Measurements from ENCODE around the gene ITIH2.
"Not testable (repeated sequence)": the region's sequence is repeated elsewhere in the genome, so short reads cannot be mapped to it uniquely, and the experiment has no call there.

The ITIH2 gene

DNA sequence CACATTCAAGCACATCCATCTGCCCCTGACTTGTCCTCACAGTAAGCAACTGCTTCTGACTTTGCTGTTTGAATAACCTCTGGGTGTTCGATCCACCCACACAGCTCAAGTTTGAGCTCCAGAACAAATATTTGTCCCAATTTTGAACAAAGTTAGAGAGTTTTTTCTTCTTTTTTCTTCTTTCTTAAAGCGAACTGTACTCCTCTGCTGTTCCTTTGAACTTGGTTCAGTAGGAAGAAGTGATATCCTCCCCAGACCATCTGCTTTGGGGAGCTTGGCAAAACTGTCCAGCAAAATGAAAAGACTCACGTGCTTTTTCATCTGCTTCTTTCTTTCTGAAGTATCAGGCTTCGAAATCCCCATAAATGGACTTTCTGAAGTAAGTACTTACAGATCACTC lies at the start of gene ITIH2:
Gene ITIH2, plus strand, starts transcription at position 177 of the 400 bp plus-strand sequence. Its CDS starts 119 bp downstream, at position 296.
- no peak for DNase-seq (ENCODE audit: low read depth, low spot score)

GRCh38 chr10:7657079-7657478 lies 46.0 kb upstream of the ITIH2 start:
- not testable (repeated sequence) for DNase-seq (ENCODE audit: low read depth, low spot score)

GRCh38 chr10:7657552-7657951 lies 45.6 kb upstream of the ITIH2 start:
- DNase-seq (ENCODE audit: low read depth, low spot score): no peak

DNA sequence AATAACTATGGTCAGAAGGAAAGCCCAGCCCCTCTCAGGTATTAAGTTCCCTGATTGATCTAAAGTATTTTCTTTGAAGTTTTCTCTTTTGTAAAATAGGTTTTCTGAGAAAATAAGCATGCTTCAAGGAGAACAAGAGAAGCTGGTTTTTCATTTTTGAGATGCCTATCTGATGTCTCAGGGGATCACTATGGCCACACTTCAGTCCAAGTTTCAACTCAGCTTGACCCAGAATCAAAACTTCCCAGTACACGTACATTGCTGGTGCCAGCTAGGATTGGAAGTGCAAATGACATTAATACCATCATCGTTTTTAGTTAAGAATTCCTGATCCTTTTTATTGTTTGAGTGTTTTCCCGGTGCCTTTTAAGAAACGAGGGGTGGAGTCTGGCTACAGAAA lies 43.6 kb upstream of the ITIH2 start:
- no peak for DNase-seq (ENCODE audit: low read depth, low spot score)

GRCh38 chr10:7662522-7662921 lies 40.6 kb upstream of the ITIH2 start:
- DNase-seq (ENCODE audit: low read depth, low spot score): no peak

GRCh38 chr10:7664707-7665106 lies 38.4 kb upstream of the ITIH2 start:
- DNase-seq (ENCODE audit: low read depth, low spot score): no peak

DNA sequence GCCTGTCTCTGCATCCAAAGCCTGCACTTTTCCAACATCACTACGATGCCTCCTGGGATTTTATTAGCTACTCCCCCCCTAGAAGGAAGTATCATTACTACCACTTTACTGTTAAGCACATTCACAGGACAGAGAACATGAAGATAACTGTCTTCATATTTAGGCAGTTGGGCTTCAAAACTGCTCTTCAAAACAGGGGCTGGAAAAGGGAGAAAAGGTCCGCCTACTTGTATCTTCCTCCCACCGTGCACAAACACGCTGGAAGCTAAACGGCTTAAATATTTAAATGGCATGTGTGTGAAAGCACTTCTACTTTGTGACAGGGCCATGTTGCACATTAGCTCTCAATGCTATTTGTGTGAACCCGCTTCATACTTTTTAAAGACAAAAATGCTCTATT lies 37.3 kb upstream of the ITIH2 start:
- no peak for DNase-seq (ENCODE audit: low read depth, low spot score)

DNA sequence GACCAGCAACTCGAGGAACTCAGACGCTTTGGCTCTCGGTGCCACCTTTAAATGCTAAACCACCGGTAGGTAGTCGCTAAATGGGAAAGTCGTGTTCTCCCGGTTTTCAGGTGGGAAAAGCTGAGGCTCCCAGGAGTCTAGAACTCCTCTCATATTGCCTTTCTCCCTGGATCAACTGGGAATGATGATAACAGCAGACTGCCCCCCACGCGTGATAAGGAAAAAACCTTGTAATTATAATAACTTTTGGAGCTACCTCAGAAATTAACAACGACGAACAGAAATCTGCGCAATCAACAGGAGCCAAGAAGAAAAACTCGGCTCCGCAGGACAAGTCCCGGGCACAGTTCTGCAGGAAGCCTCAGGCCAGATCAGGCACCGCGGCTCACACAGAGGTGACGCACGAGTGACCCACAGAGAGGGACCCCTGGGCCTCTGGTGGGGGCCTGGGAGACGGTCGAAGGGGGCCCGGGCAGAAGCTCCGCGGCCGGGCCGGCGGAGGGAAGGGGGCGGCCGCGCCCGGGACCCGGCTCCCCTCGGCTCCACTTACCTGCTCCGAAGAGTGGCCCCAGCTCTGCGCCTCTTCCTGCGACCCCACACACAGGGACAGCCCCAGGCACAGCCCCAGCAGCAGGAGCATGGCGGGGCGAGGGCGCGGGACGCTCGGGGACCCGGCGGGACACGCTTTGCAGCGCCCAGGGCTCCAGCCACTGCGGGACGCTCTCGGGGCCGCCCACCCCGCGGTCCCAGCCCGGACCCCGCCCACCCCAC lies 36.7 kb upstream of the ITIH2 start, which contains the start of gene ITIH5:
Gene ITIH5, minus strand, starts transcription at position 714 of the 771 bp plus-strand sequence. Its CDS starts 74 bp downstream, at position 640.
- no peak for DNase-seq (ENCODE audit: low read depth, low spot score)

DNA sequence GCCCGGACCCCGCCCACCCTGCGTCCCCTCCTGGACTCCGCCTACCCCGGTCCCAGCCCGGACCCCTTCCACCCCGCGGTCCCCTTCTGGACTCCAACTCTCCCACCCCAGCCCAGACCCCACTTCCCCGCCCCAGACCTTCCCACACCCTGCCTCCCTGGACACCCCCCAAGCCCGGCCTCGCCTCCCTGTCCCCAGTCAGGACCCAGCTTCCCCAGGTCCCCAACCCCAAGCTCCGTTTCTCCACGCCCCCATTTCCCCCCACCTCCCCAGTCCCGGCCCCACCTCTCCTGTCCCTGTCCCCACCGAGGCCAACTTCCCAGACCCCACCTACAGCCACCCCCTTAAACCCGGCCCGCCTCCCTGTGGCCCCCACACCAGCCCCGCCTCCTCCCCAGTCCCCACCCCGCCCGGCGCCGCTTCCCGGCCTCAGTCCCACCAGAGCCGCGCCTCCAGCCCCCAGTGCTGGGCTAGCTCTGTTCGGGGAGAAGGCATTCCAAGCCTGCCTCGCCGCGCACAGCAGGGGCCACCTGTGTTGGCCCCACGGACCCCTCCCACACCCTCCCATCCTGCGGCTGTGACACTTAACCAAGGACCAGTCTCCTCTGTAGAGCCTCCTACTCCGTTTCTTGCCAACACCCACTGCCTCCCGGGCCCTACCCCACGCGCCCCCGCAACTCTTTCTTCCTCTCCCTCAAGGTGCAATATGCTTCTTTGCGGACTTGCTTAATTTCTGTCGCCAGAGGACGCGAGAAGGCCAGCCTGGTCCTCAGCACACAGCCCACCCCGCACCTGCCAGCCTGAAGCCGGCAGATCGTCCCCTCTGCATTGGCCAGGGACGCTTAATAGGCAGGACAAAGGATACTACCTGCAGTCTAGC lies 35.6 kb upstream of the ITIH2 start:
- DNase-seq (ENCODE audit: low read depth, low spot score): no peak

DNA sequence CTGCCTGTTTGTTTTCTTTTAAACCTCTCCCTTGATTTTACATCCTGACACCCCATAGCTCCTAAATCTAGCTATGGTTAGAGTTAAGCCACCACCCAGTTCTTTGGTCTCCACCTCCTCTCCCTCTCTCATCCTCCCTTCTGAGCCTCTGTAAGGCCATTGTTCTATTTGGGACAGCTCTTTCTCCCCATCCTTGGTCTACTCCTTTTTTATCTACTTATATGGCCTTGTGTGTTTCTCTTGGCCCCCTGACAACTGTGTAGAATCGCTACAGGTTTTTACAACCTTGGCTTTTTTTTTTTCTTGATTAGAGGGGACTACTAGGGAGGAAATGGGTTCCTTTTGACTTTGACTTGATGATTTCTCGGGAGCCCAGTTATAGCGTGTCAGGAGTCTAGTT lies 33.0 kb upstream of the ITIH2 start:
- no peak for DNase-seq (ENCODE audit: low read depth, low spot score)

GRCh38 chr10:7672341-7673134 lies 30.6 kb upstream of the ITIH2 start:
- DNase-seq (ENCODE audit: low read depth, low spot score): no peak

DNA sequence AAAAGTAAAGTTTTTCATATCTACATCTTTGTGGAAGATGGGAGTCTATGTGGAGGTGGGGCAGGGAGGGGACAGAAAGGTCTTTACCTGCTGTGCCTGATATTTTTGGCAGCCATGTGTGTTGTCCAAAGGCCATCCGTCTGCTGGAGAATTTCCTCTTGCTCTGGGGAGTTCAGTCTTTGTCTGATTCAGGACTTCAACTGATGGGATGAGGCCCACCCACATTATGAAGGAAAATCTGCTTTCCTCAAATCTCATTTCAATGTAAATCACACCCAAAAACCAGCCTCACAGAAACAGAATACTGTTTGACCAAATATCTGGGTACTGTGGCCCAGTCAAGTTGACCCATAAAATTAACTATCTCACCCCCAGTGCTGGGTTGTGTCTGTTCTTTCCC lies 23.9 kb upstream of the ITIH2 start:
- no peak for DNase-seq (ENCODE audit: low read depth, low spot score)

GRCh38 chr10:7680078-7680477 lies 23.0 kb upstream of the ITIH2 start:
- DNase-seq (ENCODE audit: low read depth, low spot score): not testable (repeated sequence)

DNA sequence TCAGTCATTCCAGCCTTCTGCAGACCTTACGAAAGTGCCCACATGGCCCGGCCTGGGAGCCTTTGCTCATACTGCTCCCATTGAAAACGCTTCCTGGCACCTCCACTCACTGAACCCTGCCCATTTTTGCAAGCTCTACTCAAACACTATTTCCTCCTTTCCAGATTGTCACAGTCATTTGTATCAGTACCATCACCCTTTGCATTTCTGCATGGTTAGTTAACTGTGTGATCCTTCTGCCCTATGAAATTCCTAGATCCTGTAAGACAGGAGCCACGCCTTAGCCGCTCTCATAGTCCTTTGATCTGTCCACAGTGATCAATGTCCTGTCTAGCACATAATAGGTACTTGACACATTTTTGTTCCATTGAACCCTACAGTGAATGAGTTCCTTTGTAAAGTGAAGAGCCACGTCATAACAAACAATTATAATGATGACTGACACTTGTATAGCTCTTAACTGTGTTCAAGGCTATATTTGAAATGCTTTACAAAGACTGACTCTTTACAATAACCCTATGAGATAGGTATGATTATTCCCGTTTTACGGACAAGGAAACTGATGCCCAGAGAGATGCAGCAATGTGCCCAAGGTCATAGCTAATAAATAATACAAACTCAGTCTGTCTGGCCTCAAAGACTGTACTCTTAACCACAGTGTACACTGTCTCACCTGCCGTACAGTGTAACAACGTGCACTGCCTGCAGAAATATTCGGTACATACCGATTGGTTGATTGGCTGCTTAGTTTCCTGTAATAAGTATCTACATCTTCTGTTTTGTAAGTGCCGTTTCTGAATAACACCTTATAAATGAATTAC lies 16.6 kb upstream of the ITIH2 start:
- DNase-seq (ENCODE audit: low read depth, low spot score): no peak

DNA sequence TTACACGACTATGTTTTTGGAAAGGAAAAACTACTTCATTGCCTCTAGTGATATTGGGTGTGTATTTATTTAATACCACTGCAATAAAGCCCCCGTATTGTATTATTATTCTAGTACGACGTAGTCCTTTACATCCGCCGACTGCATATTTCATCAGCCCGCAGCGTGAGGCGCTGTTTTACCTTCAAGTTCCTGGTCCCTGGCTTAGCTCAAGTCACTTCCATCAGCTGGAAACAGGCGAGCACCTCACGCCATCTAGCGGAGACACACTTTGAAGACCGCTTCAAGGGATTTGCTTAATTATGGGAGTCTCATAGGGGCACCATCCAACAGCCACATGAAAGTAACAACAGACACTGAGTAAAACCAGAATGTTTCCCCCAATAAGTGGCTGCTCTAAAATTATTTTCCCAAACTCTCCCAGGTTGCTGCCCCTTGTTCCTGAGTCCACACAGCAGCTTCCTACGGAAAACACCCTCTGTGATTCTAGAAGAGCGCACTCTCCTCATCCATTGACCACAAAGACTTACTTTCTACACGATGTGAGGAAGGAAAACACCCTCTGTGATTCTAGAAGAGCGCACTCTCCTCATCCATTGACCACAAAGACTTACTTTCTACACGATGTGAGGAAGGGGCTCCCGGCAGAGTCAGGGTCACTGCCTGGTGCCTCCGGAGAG lies 15.7 kb upstream of the ITIH2 start:
- peak; percentile 80 for DNase-seq (ENCODE audit: low read depth, low spot score)

DNA sequence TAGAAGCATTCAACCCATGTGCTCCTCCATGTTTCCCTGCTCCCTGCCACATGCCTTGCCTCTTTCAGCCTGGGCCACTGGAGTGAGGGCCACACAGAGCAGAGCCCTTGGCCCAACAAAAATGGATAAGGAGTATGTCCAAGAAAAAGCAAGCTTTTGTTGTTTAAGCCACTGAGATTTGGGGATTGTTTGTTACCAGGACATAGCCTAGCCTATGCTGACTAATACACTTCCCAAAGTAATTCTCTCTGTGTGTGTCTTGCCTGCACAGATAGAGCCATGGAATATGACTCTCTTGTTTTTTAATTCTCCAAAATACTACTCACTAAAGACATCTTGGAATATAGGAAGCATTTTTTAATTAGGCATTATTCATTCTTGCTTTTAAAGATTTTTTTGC lies 13.5 kb upstream of the ITIH2 start:
- DNase-seq (ENCODE audit: low read depth, low spot score): no peak

- not testable (repeated sequence) for DNase-seq (ENCODE audit: low read depth, low spot score)
Measured at GRCh38 chr10:7690885-7691597, 12.1 kb upstream of the ITIH2 start.

- not testable (repeated sequence) for DNase-seq (ENCODE audit: low read depth, low spot score)
Measured at GRCh38 chr10:7692368-7692767, 10.7 kb upstream of the ITIH2 start.

DNA sequence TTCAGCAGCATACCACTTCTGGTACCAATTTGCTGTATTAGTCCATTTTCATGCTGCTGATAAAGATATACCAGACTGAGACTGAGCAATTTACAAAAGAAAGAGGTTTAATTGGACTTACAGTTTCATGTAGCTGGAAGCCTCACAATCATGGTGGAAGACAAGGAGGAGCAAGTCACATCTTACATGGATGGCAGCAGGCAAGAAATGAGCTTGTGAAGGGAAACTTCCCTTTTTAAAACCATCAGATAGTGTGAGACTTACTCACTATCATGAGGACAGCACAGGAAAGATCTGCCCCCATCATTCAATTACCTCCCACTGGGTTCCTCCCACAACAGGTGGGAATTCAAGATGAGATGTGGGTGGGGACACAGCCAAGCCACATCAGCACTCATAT lies 9.9 kb upstream of the ITIH2 start:
- not testable (repeated sequence) for DNase-seq (ENCODE audit: low read depth, low spot score)

DNA sequence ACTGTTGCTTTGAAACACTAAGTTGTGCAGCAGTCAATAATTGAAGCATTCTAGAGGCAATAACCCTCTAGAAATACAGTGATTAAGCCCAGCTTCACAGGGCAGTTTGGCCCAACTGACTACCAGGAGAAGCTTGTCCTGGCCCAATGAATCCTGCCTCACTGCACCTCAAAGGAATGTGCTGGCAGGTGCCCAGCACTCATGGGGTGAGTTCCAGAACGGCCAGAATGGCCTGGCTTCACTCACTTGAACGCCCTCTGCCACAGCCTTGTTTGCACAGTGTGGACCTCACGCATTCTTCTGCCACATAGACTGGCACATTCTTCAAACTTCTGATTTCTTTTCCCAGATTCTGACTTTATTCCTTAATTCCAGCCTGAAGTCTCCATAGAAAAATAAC lies 6.6 kb upstream of the ITIH2 start:
- no peak for DNase-seq (ENCODE audit: low read depth, low spot score)

All from smooth muscle cell of the brain vasculature (primary cell).